Vagina (tissue), 2 donors: ENCODE results near the gene RPH3AL. TPM values are rescaled to one million over a fixed set of nuclear protein-coding genes. Genes with fewer than 3 reads are reported as not detected.
A peak's percentile ranks its signal among the peaks of the same experiment; 100 is the strongest.

Experiments used
- DNase-seq, 2 donors: peaks; one replicate each; pipeline ENCODE4 v3.0.0-alpha.2; 2017; ENCODE audit errors: extremely low spot score in 2 of 2
- H3K27ac ChIP-seq: fragments of 200-600 bp; sonication (generic); one replicate; pipeline ENCODE4 v1.5.1; 2019
- H3K27me3 ChIP-seq: fragments of 200-600 bp; sonication (generic); one replicate; pipeline ENCODE4 v1.5.1; 2019
- H3K36me3 ChIP-seq, 2 donors: fragments of 200-600 bp; sonication (generic); one replicate each; pipeline ENCODE4 v1.5.1; 2017 to 2019
- H3K4me1 ChIP-seq: fragments of 200-600 bp; sonication (generic); one replicate; pipeline ENCODE4 v1.5.1; 2019
- H3K4me3 ChIP-seq, 2 donors: fragments of 200-600 bp; sonication (generic); 1 replicate in 1 of 2; 2 replicates in 1 of 2; pipeline ENCODE4 v1.5.1; 2016 to 2019
- H3K9me3 ChIP-seq: fragments of 200-600 bp; sonication (generic); one replicate; pipeline ENCODE4 v1.5.1; 2019
- POLR2A ChIP-seq, 2 donors: fragments of 450-650 bp; IDR thresholded peaks; one replicate each; pipeline ENCODE4 v1.6.1; 2017; ENCODE audit warnings: antibody characterized with exemption in 2 of 2, mild to moderate bottlenecking in 2 of 2, moderate library complexity in 2 of 2
- POLR2AphosphoS5 ChIP-seq, 2 donors: sonication (generic); formaldehyde crosslinking; IDR thresholded peaks; one replicate each; pipeline ENCODE4 v1.9.0; 2017; ENCODE audit warnings: antibody characterized with exemption in 2 of 2, mild to moderate bottlenecking in 2 of 2, low read depth in 1 of 2; ENCODE audit not compliant: insufficient read depth in 1 of 2
- intact Hi-C: fragments of 100-400 bp; cut with DNase I; formaldehyde crosslinking; loops from one replicate; pipeline ENCODE4 v1.15.1; 2023
- total RNA-seq: library from RNA; depleted of rRNA; stranded (reverse); fragments of >200 nt; gene quantifications from one replicate; pipeline ENCODE4 v1.2.3, GENCODE V29; 2016
- TF ChIP-seq, protein P1 (sequence below), 3 experiments: fragments of 450-650 bp in 2 of 3; fragments of 200-600 bp in 1 of 3; sonication (generic) in 1 of 3; IDR thresholded peaks; one replicate each; pipeline ENCODE4 v1.5.1; 2017 to 2019; ENCODE audit warnings: antibody characterized with exemption in 3 of 3, mild to moderate bottlenecking in 2 of 3, moderate library complexity in 2 of 3

Gene RPH3AL
- total RNA-seq, 1 donor from 2014 or later: 43.5 TPM

GRCh38 chr17:187130-187529, 165.5 kb downstream of the RPH3AL start:
- no peaks in the 10 kb centered on the region for H3K27me3 ChIP-seq
- H3K4me1 ChIP-seq: peaks cover 17% of the 10 kb centered on the region
- no peak overlapping the region for H3K27ac ChIP-seq
- no peaks in the 10 kb centered on the region for H3K9me3 ChIP-seq
- no peak for DNase-seq
- TF ChIP-seq POLR2A (IDR thresholded peaks at IDR 0.05): no peak
- TF ChIP-seq, protein P1, sequence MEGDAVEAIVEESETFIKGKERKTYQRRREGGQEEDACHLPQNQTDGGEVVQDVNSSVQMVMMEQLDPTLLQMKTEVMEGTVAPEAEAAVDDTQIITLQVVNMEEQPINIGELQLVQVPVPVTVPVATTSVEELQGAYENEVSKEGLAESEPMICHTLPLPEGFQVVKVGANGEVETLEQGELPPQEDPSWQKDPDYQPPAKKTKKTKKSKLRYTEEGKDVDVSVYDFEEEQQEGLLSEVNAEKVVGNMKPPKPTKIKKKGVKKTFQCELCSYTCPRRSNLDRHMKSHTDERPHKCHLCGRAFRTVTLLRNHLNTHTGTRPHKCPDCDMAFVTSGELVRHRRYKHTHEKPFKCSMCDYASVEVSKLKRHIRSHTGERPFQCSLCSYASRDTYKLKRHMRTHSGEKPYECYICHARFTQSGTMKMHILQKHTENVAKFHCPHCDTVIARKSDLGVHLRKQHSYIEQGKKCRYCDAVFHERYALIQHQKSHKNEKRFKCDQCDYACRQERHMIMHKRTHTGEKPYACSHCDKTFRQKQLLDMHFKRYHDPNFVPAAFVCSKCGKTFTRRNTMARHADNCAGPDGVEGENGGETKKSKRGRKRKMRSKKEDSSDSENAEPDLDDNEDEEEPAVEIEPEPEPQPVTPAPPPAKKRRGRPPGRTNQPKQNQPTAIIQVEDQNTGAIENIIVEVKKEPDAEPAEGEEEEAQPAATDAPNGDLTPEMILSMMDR (IDR thresholded peaks at IDR 0.05): no peak
- no peak for TF ChIP-seq POLR2AphosphoS5 (IDR thresholded peaks at IDR 0.05; ENCODE audit: insufficient read depth in 1 of 2, low read depth in 1 of 2)
- no peaks in the 10 kb centered on the region for H3K36me3 ChIP-seq
- intact Hi-C loops: no loop called here
- no peak overlapping the region for H3K4me3 ChIP-seq

DNA sequence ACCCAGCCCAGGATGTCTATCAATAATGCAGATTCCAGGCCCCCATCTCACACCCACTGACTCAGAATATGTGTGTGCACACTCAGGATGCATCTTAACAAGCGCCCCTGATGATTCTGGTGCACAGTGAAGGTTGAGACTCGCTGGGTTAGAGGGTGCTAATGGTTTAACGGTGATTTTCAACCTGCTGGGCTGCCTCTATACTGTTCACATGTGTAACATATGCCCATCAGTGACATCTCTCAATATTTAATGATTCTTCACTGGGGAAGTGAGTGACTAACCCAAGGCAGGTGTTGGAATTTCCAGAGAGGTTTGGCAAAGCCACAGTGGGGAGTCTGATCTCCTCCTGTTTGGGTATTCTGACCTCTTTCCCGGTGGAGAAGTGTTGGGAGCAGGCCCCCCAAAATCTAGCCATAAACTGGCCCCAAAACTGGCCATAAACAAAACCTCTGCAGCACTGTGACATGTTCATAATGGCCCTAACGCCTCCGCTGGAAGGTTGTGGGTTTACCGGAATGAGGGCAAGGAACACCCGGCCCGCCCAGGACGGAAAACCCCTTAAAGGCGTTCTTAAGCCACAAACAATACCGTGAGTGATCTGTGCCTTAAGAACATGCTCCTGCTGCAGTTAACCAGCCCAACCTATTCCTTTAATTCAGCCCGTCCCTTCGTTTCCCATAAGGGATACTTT, 167.0 kb downstream of the RPH3AL start:
- Histone ChIP-seq H3K9me3 (no peaks in the 10 kb centered on the region), H3K27me3 (peaks cover 3% of the 10 kb centered on the region), H3K4me3 (no peak overlapping the region), H3K4me1 (peaks cover 22% of the 10 kb centered on the region), H3K27ac (no peak overlapping the region), H3K36me3 (no peaks in the 10 kb centered on the region)
- intact Hi-C loops: no loop called here
- TF ChIP-seq, protein P1 (IDR thresholded peaks at IDR 0.05): no peak
- TF ChIP-seq POLR2AphosphoS5 (IDR thresholded peaks at IDR 0.05; ENCODE audit: insufficient read depth in 1 of 2, low read depth in 1 of 2): no peak
- TF ChIP-seq POLR2A (IDR thresholded peaks at IDR 0.05): no peak
- no peak for DNase-seq

GRCh38 chr17:183021-183420, 169.6 kb downstream of the RPH3AL start:
- H3K4me3 ChIP-seq: no peak overlapping the region
- H3K9me3 ChIP-seq: no peaks in the 10 kb centered on the region
- H3K27me3 ChIP-seq: peaks cover 7% of the 10 kb centered on the region
- no peak for DNase-seq
- no peaks in the 10 kb centered on the region for H3K36me3 ChIP-seq
- TF ChIP-seq POLR2AphosphoS5 (IDR thresholded peaks at IDR 0.05; ENCODE audit: insufficient read depth in 1 of 2, low read depth in 1 of 2) (no peak), POLR2A (IDR thresholded peaks at IDR 0.05) (no peak)
- TF ChIP-seq, protein P1 (IDR thresholded peaks at IDR 0.05): no peak
- intact Hi-C loops: no loop called here
- peaks cover 40% of the 10 kb centered on the region for H3K4me1 ChIP-seq
- H3K27ac ChIP-seq: no peak overlapping the region

GRCh38 chr17:182050-182751, 170.4 kb downstream of the RPH3AL start:
- peaks cover 7% of the 10 kb centered on the region for H3K27me3 ChIP-seq
- H3K27ac ChIP-seq: no peak overlapping the region
- H3K4me1 ChIP-seq: peaks cover 40% of the 10 kb centered on the region
- intact Hi-C loops: no loop called here
- no peaks in the 10 kb centered on the region for H3K36me3 ChIP-seq
- H3K9me3 ChIP-seq: no peaks in the 10 kb centered on the region
- no peak for DNase-seq
- peak overlapping the region; percentile 48 to 49 for H3K4me3 ChIP-seq
- TF ChIP-seq, protein P1 (IDR thresholded peaks at IDR 0.05): no peak
- TF ChIP-seq POLR2A (IDR thresholded peaks at IDR 0.05) (no peak), POLR2AphosphoS5 (IDR thresholded peaks at IDR 0.05; ENCODE audit: insufficient read depth in 1 of 2, low read depth in 1 of 2) (no peak)
